MM.1S (cell line): ENCODE results near the gene CLIC4.

ENCODE experiments used
- DNase-seq: peaks from one replicate; pipeline ENCODE4 v3.0.0-alpha.2; 2015
- H2AFZ ChIP-seq: fragments of 300-600 bp; sonication (generic); 2 replicates; pipeline ENCODE4 v1.6.0; 2016; ENCODE audit warnings: antibody characterized with exemption, low read length
- H3F3A ChIP-seq: fragments of 300-600 bp; sonication (generic); 2 replicates; pipeline ENCODE4 v1.6.1; 2016; ENCODE audit warnings: mild to moderate bottlenecking, antibody characterized with exemption, low read length, moderate library complexity, mixed read lengths; ENCODE audit not compliant: insufficient read depth
- H3K27ac ChIP-seq: fragments of 300-600 bp; sonication (generic); 2 replicates; pipeline ENCODE4 v1.5.1; 2016; ENCODE audit warnings: mild to moderate bottlenecking, low read length
- H3K27me3 ChIP-seq: fragments of 300-600 bp; sonication (generic); replicated peaks from 2 replicates; pipeline ENCODE4 v1.6.0; 2016; ENCODE audit warnings: low read length; ENCODE audit not compliant: insufficient read depth
- H3K36me3 ChIP-seq: fragments of 300-600 bp; sonication (generic); replicated peaks from 2 replicates; pipeline ENCODE4 v1.6.1; 2016; ENCODE audit warnings: mild to moderate bottlenecking, low read length, mixed read lengths; ENCODE audit not compliant: insufficient read depth
- H3K4me1 ChIP-seq: fragments of 300-600 bp; sonication (generic); 2 replicates; pipeline ENCODE4 v1.6.1; 2016; ENCODE audit warnings: low read length, mixed read lengths
- H3K4me2 ChIP-seq: fragments of 300-600 bp; sonication (generic); 2 replicates; pipeline ENCODE4 v1.6.0; 2016; ENCODE audit warnings: low read depth, low read length
- H3K4me3 ChIP-seq: fragments of 300-600 bp; sonication (generic); 2 replicates; pipeline ENCODE4 v1.5.1; 2016; ENCODE audit warnings: low read length, mixed read lengths
- H3K79me2 ChIP-seq: fragments of 300-600 bp; sonication (generic); 2 replicates; pipeline ENCODE4 v1.6.1; 2016; ENCODE audit warnings: mixed run types, low read length, mixed read lengths
- H3K9ac ChIP-seq: fragments of 300-600 bp; sonication (generic); 2 replicates; pipeline ENCODE4 v1.6.1; 2016; ENCODE audit warnings: low read length, mixed read lengths
- H3K9me2 ChIP-seq: fragments of 300-600 bp; sonication (generic); replicated peaks from 2 replicates; pipeline ENCODE4 v1.6.1; 2016; ENCODE audit warnings: mild to moderate bottlenecking, low read length, mixed read lengths; ENCODE audit not compliant: insufficient read depth
- H3K9me3 ChIP-seq: fragments of 300-600 bp; sonication (generic); replicated peaks from 2 replicates; pipeline ENCODE4 v1.6.1; 2016; ENCODE audit warnings: mild to moderate bottlenecking, low read length, mixed read lengths; ENCODE audit not compliant: insufficient read depth
- H4K20me1 ChIP-seq: fragments of 300-600 bp; sonication (generic); 2 replicates; pipeline ENCODE4 v1.6.1; 2016; ENCODE audit warnings: mild to moderate bottlenecking, low read length, moderate library complexity, mixed read lengths; ENCODE audit not compliant: insufficient read depth
- CTCF ChIP-seq: fragments of 300-600 bp; sonication (generic); IDR thresholded peaks from 2 replicates; pipeline ENCODE4 v1.5.1; 2016; ENCODE audit warnings: antibody characterized with exemption, low read length, mixed read lengths
- EZH2 ChIP-seq: fragments of 300-600 bp; sonication (generic); optimal IDR thresholded peaks from 2 replicates; pipeline ENCODE3; 2017; ENCODE audit warnings: low read depth, mild to moderate bottlenecking, antibody characterized with exemption, low read length, mixed read lengths
- EZH2phosphoT487 ChIP-seq: fragments of 300-600 bp; sonication (generic); IDR thresholded peaks from 2 replicates; pipeline ENCODE4 v1.6.1; 2018; ENCODE audit warnings: antibody characterized with exemption, low read length

The CLIC4 gene

GRCh38 chr1:24827379-24828135, 82.3 kb downstream of the CLIC4 start:
- DNase-seq: no peak
- H4K20me1 ChIP-seq: peaks cover 22% of the 10 kb centered on the region
- H3K4me1 ChIP-seq: peaks cover 6% of the 10 kb centered on the region; the same call in 1 of the 2 replicates
- TF ChIP-seq CTCF (no peak), EZH2 (no peak), EZH2phosphoT487 (no peak)
- no peak overlapping the region for H2AFZ ChIP-seq
- no peak overlapping the region for H3K4me3 ChIP-seq
- H3K9ac ChIP-seq: no peak overlapping the region
- H3F3A ChIP-seq: peaks cover 6% of the 10 kb centered on the region; the same call in 1 of the 2 replicates
- H3K79me2 ChIP-seq: peaks cover 91% of the 10 kb centered on the region
- H3K27me3 ChIP-seq: no peaks in the 10 kb centered on the region
- no peaks in the 10 kb centered on the region for H3K9me2 ChIP-seq
- H3K4me2 ChIP-seq: no peak overlapping the region
- no peaks in the 10 kb centered on the region for H3K9me3 ChIP-seq
- H3K27ac ChIP-seq: no peak overlapping the region
- H3K36me3 ChIP-seq: no peaks in the 10 kb centered on the region

- H3K4me3 ChIP-seq: no peak overlapping the region
- peaks cover 22% of the 10 kb centered on the region for H4K20me1 ChIP-seq
- no peaks in the 10 kb centered on the region for H3K36me3 ChIP-seq
- H2AFZ ChIP-seq: no peak overlapping the region
- H3K9me2 ChIP-seq: no peaks in the 10 kb centered on the region
- DNase-seq: no peak
- no peaks in the 10 kb centered on the region for H3K27me3 ChIP-seq
- peaks cover 84% of the 10 kb centered on the region for H3K79me2 ChIP-seq
- peaks cover 6% of the 10 kb centered on the region; the same call in 1 of the 2 replicates for H3F3A ChIP-seq
- TF ChIP-seq EZH2phosphoT487 (no peak), EZH2 (no peak), CTCF (no peak)
- H3K27ac ChIP-seq: no peak overlapping the region
- H3K4me1 ChIP-seq: peaks cover 6% of the 10 kb centered on the region; the same call in 1 of the 2 replicates
- H3K9me3 ChIP-seq: no peaks in the 10 kb centered on the region
- H3K9ac ChIP-seq: no peak overlapping the region
- no peak overlapping the region for H3K4me2 ChIP-seq
Observed at GRCh38 chr1:24828183-24828886, 83.1 kb downstream of the CLIC4 start.

- Histone ChIP-seq H2AFZ (no peak overlapping the region), H3K27me3 (no peaks in the 10 kb centered on the region), H3K79me2 (peaks cover 79% of the 10 kb centered on the region), H3K4me1 (peaks cover 6% of the 10 kb centered on the region; the same call in 1 of the 2 replicates), H3K4me3 (no peak overlapping the region), H3F3A (peaks cover 6% of the 10 kb centered on the region; the same call in 1 of the 2 replicates), H3K9me2 (no peaks in the 10 kb centered on the region), H3K27ac (no peak overlapping the region), H3K4me2 (no peak overlapping the region), H3K9me3 (no peaks in the 10 kb centered on the region), H4K20me1 (peaks cover 22% of the 10 kb centered on the region), H3K9ac (no peak overlapping the region), H3K36me3 (no peaks in the 10 kb centered on the region)
- no peak for DNase-seq
- TF ChIP-seq EZH2phosphoT487 (no peak), EZH2 (no peak), CTCF (no peak)
Observed at GRCh38 chr1:24828887-24829192, 83.6 kb downstream of the CLIC4 start.
